Transverse colon (tissue), 4 donors: ENCODE results near the gene SRGAP2B.
"Not testable (repeated sequence)": the region's sequence is repeated elsewhere in the genome, so short reads cannot be mapped to it uniquely, and the experiment has no call there.

Experiments used
- EP300 ChIP-seq: sonication (generic); formaldehyde crosslinking; IDR thresholded peaks from one replicate; pipeline ENCODE4 v1.6.1; 2017; ENCODE audit warnings: antibody characterized with exemption, low read depth
- POLR2AphosphoS5 ChIP-seq, 3 donors: sonication (generic); formaldehyde crosslinking; IDR thresholded peaks; one replicate each; pipeline ENCODE4 v1.6.1; 2016; ENCODE audit warnings: antibody characterized with exemption in 3 of 3
- TF ChIP-seq, protein P1 (sequence below), 5 experiments: fragments of 200-600 bp in 3 of 5; fragments of 450-650 bp in 2 of 5; sonication (generic) in 3 of 5; IDR thresholded peaks; 1 replicate in 2 of 5; 2 replicates in 3 of 5; pipeline ENCODE4 v1.5.1; 2016 to 2017; ENCODE audit warnings: antibody characterized with exemption in 5 of 5, inconsistent platforms in 3 of 5, mild to moderate bottlenecking in 2 of 5, moderate library complexity in 1 of 5

DNA sequence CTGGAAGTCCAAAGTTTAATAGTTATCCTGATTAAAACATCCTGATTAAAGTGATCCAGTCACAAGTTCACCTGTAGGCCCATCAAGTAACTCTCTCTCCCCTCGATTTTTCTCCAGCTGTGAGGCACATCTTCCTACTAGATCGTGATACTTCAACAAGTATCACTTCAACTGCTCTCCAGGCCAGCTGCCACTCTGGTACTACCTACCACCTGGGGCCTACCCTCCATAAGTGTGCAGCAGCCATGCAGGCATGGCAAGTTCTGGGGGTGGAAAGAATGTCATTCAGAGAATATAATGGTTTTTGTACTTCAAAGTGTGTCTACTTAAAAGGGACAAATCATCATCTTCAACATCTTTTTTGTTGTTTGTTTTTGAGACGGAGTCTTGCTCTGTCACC, 14.9 kb downstream of the SRGAP2B start:
- not testable (repeated sequence) for TF ChIP-seq EP300; POLR2AphosphoS5 (IDR thresholded peaks at IDR 0.05)
- TF ChIP-seq, protein P1, sequence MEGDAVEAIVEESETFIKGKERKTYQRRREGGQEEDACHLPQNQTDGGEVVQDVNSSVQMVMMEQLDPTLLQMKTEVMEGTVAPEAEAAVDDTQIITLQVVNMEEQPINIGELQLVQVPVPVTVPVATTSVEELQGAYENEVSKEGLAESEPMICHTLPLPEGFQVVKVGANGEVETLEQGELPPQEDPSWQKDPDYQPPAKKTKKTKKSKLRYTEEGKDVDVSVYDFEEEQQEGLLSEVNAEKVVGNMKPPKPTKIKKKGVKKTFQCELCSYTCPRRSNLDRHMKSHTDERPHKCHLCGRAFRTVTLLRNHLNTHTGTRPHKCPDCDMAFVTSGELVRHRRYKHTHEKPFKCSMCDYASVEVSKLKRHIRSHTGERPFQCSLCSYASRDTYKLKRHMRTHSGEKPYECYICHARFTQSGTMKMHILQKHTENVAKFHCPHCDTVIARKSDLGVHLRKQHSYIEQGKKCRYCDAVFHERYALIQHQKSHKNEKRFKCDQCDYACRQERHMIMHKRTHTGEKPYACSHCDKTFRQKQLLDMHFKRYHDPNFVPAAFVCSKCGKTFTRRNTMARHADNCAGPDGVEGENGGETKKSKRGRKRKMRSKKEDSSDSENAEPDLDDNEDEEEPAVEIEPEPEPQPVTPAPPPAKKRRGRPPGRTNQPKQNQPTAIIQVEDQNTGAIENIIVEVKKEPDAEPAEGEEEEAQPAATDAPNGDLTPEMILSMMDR (IDR thresholded peaks at IDR 0.05) = not testable (repeated sequence)
